Fibroblast of mammary gland (primary cell): ENCODE results near the gene SUGCT.

Source experiments
- DNase-seq: peaks from one replicate; pipeline ENCODE4 v3.0.0-alpha.2; 2010; ENCODE audit warnings: low read depth
- H3K4me3 ChIP-seq: 2 replicates; pipeline ENCODE4 v1.5.1; 2011; ENCODE audit warnings: low read depth, mild to moderate bottlenecking, low read length, moderate library complexity; ENCODE audit not compliant: control insufficient read depth
- CTCF ChIP-seq: conservative IDR thresholded peaks from 2 replicates; pipeline ENCODE4 v1.5.1; 2011; ENCODE audit warnings: low read depth, low read length, inconsistent platforms; ENCODE audit not compliant: control insufficient read depth, insufficient read depth

SUGCT gene

GRCh38 chr7:40301486-40302068 lies 166.8 kb downstream of the SUGCT start:
- peak; percentile 25 for DNase-seq
- H3K4me3 ChIP-seq, result no peak overlapping the region
- no peak for TF ChIP-seq CTCF

GRCh38 chr7:40303996-40304395 lies 169.2 kb downstream of the SUGCT start:
- TF ChIP-seq CTCF, result no peak
- H3K4me3 ChIP-seq, result no peak overlapping the region
- DNase-seq, result peak; percentile 44

- DNase-seq, result no peak
- no peak for TF ChIP-seq CTCF
- H3K4me3 ChIP-seq, result no peak overlapping the region
Observed at GRCh38 chr7:40305229-40305628, 170.4 kb downstream of the SUGCT start.

GRCh38 chr7:40306025-40306424 lies 171.2 kb downstream of the SUGCT start:
- DNase-seq, result no peak
- no peak overlapping the region for H3K4me3 ChIP-seq

GRCh38 chr7:40306596-40306995 lies 171.8 kb downstream of the SUGCT start:
- no peak overlapping the region for H3K4me3 ChIP-seq
- TF ChIP-seq CTCF, result no peak
- peak; percentile 77 for DNase-seq

More at GRCh38 chr7:40306025-40306424, 171.2 kb downstream of the SUGCT start:
- no peak for TF ChIP-seq CTCF

- TF ChIP-seq CTCF, result no peak
- peak; percentile 58 for DNase-seq
- H3K4me3 ChIP-seq, result no peak overlapping the region
Observed at GRCh38 chr7:40310258-40310657, 175.5 kb downstream of the SUGCT start.

- TF ChIP-seq CTCF, result no peak
- DNase-seq, result no peak
- H3K4me3 ChIP-seq, result no peak overlapping the region
Observed at GRCh38 chr7:40311307-40311706, 176.5 kb downstream of the SUGCT start.
